ENCODE results near the gene ATP10A.

ATP10A gene

GRCh38 chr15:25677719-25678499 is 185.2 kb downstream of the ATP10A start:
- DNase-seq = no peak

DNA sequence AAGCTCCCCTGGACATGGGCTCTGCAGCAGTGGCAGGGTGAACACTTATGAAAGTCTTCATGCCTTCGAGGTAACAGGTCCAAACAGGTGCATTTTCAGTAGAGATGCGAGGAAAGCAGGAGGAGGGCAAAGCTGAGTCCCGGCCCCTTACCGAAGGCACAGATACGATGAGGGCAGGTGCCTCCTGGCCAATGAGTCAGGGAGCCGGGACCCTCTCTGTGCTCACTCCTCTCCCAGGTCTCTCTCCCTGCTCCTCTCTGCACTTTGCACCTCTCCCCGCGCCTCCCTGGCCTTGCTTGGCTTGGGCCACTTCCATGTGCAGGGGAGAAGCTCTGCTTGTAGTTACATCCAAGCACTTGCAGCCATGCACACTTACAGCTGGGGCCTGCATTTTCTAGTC is 187.1 kb downstream of the ATP10A start:
- DNase-seq = no peak

- DNase-seq = no peak
Measured at GRCh38 chr15:25675396-25675795, 187.7 kb downstream of the ATP10A start.

DNA sequence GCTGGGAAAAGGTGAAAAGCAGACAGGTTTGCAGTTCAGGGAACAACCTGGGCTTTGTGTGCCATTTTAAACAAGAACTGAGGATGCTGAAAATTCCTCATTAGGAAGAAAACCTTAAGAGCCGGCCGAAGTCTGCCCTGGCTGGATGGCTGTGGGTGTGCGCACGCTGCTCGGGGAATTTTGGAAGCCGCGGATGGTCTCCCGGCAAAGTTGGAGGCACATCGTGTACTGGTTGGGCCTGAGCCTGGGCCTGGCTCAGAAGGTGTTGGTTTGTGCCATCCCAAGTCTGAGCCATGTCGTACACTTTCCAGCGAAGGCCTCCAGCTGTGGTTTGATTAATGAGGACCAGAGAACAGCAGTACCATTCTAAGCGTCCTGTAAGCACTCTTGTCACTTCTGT is 188.2 kb downstream of the ATP10A start:
- no peak for DNase-seq

- DNase-seq = no peak
Measured at GRCh38 chr15:25673972-25674371, 189.2 kb downstream of the ATP10A start.

- DNase-seq = no peak
Measured at GRCh38 chr15:25673351-25673750, 189.8 kb downstream of the ATP10A start.

DNA sequence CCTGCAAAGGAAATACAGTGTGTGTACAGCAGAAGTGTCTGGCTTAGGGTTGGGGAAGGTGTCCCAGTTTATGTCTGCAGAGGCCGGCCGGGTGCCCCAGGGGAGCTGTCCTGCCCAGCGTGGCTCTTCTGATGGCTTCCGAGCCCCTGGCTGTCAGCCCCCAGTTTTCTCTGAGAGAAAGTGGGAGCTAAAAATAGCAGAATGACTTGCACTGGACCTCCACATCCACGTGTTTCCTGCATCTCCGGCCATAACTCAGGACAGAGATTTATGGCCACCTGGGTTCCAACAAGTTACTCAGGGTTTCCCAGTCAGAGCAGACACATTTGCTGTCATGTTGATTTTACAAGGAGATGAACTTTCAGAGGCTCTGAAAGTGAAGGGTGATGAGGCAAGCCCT is 192.0 kb downstream of the ATP10A start:
- no peak for DNase-seq

DNA sequence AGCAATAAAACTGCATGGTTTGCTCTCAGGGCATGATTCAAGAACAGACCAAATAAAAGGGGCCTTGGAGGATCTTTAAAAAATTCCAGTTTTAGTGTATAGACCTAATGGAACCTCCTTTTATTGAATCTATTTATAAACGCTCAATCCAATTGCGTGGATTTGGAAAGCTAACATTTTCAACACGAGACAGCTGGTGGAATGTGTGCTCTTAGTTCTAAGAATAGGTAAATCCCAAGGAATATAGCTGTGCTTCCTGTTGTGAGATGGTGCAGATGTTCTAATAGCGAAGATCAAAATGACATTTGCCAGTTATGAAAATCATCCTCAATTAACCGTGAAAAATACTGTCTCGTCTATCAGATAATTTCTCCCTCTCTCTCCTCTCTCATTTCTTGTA is 192.5 kb downstream of the ATP10A start:
- no peak for DNase-seq

DNA sequence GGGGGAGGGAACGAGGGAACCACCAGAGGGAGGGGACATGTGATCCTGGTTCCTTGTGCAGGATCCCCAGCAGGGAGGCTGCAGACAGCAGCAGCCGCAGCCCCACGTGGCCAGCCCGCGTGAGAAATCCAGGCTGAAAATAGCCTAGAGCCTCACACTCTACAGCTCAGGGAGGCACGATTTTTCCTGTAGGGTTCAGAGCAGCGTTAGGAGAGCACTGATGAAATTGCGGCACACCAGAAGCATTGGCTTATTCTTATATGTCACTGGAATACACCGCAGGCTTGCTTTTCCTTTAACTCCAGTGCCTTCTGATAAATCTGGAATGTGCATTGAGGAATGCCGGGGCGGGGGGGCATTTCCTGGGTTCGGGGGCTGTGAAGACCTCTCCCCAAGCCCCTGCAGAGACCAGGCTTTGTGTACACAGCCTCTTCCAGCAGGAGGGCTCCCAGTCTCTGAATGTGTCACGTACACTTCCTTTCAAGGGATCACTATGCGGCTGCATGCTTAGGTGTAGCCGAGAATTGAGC is 193.0 kb downstream of the ATP10A start:
- no peak for DNase-seq

- no peak for DNase-seq
Measured at GRCh38 chr15:25668901-25669300, 194.2 kb downstream of the ATP10A start.

GRCh38 chr15:25668236-25668795 is 194.8 kb downstream of the ATP10A start:
- no peak for DNase-seq

GRCh38 chr15:25667829-25668228 is 195.3 kb downstream of the ATP10A start:
- no peak for DNase-seq

- DNase-seq = no peak
Measured at GRCh38 chr15:25665913-25666312, 197.2 kb downstream of the ATP10A start.

DNA sequence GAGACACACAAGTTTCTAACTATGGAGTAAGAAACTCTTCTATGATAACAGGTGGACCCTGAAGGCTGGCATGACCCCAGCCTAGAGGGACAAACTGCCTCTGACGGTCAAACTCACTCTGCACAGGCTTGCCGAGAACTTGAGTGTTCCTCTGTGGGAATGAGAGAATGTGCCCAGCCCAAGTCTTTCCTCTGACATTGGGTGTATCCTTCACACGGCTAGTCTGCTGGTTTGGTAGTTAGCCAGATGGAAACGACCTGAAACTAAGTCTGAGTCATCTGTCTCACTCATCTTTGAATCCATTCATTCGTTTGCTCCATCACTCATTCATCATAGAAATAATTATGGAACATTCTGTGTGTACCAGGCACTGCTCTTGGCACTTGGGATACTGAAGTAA is 198.4 kb downstream of the ATP10A start:
- no peak for DNase-seq

- DNase-seq = no peak
Measured at GRCh38 chr15:25663515-25663914, 199.6 kb downstream of the ATP10A start.

DNA sequence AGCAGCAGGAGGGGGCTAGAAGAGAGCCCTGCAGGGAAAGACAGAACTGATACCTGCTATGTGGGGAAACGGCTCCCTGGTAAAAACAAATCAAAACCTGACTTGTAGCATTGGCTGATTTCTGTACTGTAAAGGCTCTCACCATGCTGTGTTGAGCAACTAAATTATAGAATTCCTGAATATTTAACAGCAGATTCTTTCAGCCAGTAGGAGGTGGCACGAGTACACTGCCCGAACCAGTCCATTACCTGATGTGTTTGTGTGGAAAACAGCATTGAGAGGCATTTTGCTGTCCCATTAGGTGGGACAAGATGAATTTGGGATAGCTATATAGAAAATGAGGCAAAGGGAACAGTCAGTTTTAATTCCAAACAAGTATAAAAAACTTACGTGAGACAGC is 201.2 kb downstream of the ATP10A start:
- DNase-seq = no peak

DNA sequence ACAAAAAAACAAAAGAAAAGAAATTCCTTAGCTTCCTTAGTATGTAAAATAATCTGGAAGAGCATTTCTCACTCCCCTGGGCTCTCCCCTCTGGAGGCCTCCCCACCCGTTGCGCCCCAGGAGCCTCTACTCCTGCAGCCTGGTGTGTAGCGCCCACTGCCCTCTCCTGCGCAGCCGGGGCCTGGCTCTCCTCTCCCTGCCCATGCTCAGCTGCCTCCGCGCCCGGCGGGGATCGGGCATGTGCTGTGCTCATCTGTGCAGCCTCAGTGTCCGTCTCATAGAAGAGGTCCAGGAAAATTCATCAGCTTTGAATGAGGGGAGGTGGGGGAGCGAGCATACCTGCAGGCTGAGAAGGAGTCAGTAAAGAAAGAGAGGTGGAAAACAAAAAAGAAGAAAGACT is 203.9 kb downstream of the ATP10A start:
- DNase-seq = no peak

DNA sequence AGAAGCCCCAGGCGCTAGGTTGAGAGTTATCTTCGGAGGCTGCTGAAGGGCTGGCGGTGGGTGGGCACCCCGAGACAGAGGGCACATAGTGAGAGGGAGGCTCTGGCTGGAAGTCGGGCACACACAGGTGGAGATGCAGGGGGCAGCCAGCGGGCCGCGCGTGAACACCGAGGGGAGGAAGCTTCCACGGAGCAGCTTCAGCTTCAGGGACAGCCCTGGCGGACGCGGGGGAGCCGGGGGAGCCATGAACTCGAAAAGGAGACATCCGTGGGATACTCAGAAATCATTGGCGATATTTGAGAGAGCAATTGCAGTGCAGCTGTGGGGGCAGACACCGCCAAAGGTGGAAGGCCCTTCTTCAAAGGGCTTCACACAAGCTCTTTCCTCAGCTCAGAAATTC is 204.6 kb downstream of the ATP10A start:
- no peak for DNase-seq

GRCh38 chr15:25655207-25655948 is 207.7 kb downstream of the ATP10A start:
- DNase-seq = peak; percentile 46

DNA sequence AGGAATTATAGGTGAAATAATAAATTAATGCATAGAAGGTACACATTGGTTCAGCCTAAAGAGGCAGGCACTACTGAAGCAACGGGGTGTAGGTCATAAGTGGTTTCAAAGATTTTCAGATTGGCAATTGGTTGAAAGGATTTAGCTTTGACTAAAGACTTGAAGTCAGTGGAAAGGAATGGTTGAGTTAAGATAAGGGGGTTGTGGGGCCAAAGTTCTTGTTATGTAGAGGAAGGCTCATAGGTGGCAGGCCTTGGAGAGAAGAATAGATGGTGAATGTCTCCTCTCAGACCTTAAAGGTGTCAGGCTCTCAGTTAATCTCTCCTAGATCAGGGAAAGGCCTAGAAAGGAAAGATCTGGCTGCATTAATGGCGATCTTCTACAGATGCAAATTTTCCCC is 209.8 kb downstream of the ATP10A start:
- no peak for DNase-seq

GRCh38 chr15:25652704-25653103 is 210.4 kb downstream of the ATP10A start:
- no peak for DNase-seq

GRCh38 chr15:25649390-25649789 is 213.7 kb downstream of the ATP10A start:
- no peak for DNase-seq

- no peak for DNase-seq
Measured at GRCh38 chr15:25643120-25643519, 220.0 kb downstream of the ATP10A start.

DNA sequence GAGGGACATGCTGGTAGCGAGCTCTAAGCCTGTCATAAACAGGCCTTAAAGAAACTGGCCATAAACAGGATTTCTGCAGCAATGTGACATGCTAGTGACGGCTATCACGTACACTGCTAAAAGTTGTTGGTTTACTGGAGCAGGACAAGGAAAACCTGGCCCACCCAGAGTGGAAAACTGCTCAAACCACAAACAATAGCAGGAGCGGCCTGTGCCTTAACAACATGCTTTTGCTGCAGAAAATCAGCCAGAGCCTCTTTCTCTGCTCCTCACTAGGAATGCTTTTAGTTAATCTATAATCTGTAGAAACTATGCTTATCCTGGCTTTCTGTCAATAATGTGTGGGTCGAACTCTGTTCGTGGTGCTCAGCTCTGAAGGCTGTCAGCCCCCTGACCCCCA is 221.4 kb downstream of the ATP10A start:
- no peak for DNase-seq

All from NCI-H526 treated with DMSO at 0.1 percent for 48 hours (cell line).